ENCODE measurements around the gene BRIP1.

Gene BRIP1

GRCh38 chr17:61641715-61642114 lies 221.6 kb downstream of the BRIP1 start:
- DNase-seq (ENCODE audit: low read depth): no peak
- H3K4me3 ChIP-seq (ENCODE audit: low read length): no peak overlapping the region
- TF ChIP-seq, protein P1, sequence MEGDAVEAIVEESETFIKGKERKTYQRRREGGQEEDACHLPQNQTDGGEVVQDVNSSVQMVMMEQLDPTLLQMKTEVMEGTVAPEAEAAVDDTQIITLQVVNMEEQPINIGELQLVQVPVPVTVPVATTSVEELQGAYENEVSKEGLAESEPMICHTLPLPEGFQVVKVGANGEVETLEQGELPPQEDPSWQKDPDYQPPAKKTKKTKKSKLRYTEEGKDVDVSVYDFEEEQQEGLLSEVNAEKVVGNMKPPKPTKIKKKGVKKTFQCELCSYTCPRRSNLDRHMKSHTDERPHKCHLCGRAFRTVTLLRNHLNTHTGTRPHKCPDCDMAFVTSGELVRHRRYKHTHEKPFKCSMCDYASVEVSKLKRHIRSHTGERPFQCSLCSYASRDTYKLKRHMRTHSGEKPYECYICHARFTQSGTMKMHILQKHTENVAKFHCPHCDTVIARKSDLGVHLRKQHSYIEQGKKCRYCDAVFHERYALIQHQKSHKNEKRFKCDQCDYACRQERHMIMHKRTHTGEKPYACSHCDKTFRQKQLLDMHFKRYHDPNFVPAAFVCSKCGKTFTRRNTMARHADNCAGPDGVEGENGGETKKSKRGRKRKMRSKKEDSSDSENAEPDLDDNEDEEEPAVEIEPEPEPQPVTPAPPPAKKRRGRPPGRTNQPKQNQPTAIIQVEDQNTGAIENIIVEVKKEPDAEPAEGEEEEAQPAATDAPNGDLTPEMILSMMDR (IDR thresholded peaks at IDR 0.05; ENCODE audit: insufficient read depth, low read depth, low read length, missing control alignments): no peak

- TF ChIP-seq, protein P1 (IDR thresholded peaks at IDR 0.05; ENCODE audit: insufficient read depth, low read depth, low read length, missing control alignments): no peak
- no peak overlapping the region for H3K4me3 ChIP-seq (ENCODE audit: low read length)
- DNase-seq (ENCODE audit: low read depth): no peak
Observed at GRCh38 chr17:61641084-61641483, 222.2 kb downstream of the BRIP1 start.

GRCh38 chr17:61639818-61640217 lies 223.5 kb downstream of the BRIP1 start:
- no peak overlapping the region for H3K4me3 ChIP-seq (ENCODE audit: low read length)
- no peak for DNase-seq (ENCODE audit: low read depth)
- TF ChIP-seq, protein P1 (IDR thresholded peaks at IDR 0.05; ENCODE audit: insufficient read depth, low read depth, low read length, missing control alignments): no peak

DNA sequence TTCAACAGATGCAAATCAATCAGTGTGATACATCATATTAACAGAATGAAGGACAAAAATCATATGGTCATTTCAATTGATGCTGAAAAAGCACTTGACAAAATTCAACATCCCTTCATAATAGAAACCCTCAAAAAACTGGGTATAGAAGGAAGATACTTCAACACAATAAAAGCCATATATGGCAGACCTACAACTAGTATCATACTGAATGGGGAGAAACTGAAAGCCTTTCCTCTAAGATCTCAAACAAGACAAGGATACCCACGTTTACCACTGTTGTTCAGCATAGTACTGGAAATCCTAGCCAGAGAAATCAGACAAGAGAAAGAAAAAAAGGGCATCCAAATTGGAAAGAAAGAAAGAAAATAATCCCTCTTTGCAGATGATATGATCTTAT lies 225.2 kb downstream of the BRIP1 start:
- H3K4me3 ChIP-seq (ENCODE audit: low read length): no peak overlapping the region
- TF ChIP-seq, protein P1 (IDR thresholded peaks at IDR 0.05; ENCODE audit: insufficient read depth, low read depth, low read length, missing control alignments): no peak
- no peak for DNase-seq (ENCODE audit: low read depth)

GRCh38 chr17:61635913-61636432 lies 227.4 kb downstream of the BRIP1 start:
- peak; percentile 68 for DNase-seq (ENCODE audit: low read depth)
- no peak overlapping the region for H3K4me3 ChIP-seq (ENCODE audit: low read length)
- TF ChIP-seq, protein P1 (IDR thresholded peaks at IDR 0.05; ENCODE audit: insufficient read depth, low read depth, low read length, missing control alignments): peak; percentile 86

- no peak for DNase-seq (ENCODE audit: low read depth)
- TF ChIP-seq, protein P1 (IDR thresholded peaks at IDR 0.05; ENCODE audit: insufficient read depth, low read depth, low read length, missing control alignments): no peak
- H3K4me3 ChIP-seq (ENCODE audit: low read length): no peak overlapping the region
Observed at GRCh38 chr17:61634942-61635538, 228.3 kb downstream of the BRIP1 start.

GRCh38 chr17:61634011-61634539 lies 229.3 kb downstream of the BRIP1 start:
- H3K4me3 ChIP-seq (ENCODE audit: low read length): no peak overlapping the region
- no peak for DNase-seq (ENCODE audit: low read depth)
- TF ChIP-seq, protein P1 (IDR thresholded peaks at IDR 0.05; ENCODE audit: insufficient read depth, low read depth, low read length, missing control alignments): no peak

Measured in epithelial cell of esophagus (primary cell).